HUES6 (cell line): Measurements from ENCODE around the gene TUBGCP6.

Experiments used
- H3K27ac ChIP-seq: 2 replicates; pipeline ENCODE4 v1.7.0; 2013; ENCODE audit warnings: low read depth, mild to moderate bottlenecking, low read length, inconsistent platforms
- H3K27me3 ChIP-seq: 2 replicates; pipeline ENCODE4 v1.6.1; 2013; ENCODE audit warnings: low read length; ENCODE audit not compliant: control insufficient read depth, insufficient read depth
- H3K36me3 ChIP-seq: 2 replicates; pipeline ENCODE4 v1.6.1; 2013; ENCODE audit warnings: low read length; ENCODE audit not compliant: control insufficient read depth, insufficient read depth
- H3K4me1 ChIP-seq: 2 replicates; pipeline ENCODE4 v1.6.1; 2013; ENCODE audit warnings: low read length; ENCODE audit not compliant: control insufficient read depth, insufficient read depth
- H3K4me3 ChIP-seq: 2 replicates; pipeline ENCODE4 v1.5.1; 2013; ENCODE audit warnings: low read depth, low read length
- H3K9ac ChIP-seq: one replicate; pipeline ENCODE4 v1.6.1; 2013; ENCODE audit warnings: mild to moderate bottlenecking, low read length
- H3K9me3 ChIP-seq: 2 replicates; pipeline ENCODE4 v1.6.1; 2013; ENCODE audit warnings: low read depth, low read length; ENCODE audit not compliant: control insufficient read depth, insufficient read depth

Gene TUBGCP6

GRCh38 chr22:50286275-50286674 is 41.5 kb upstream of the TUBGCP6 start:
- Histone ChIP-seq H3K4me1 (no peaks in the 10 kb centered on the region), H3K9ac (no peak overlapping the region), H3K27ac (no peak overlapping the region), H3K27me3 (no peaks in the 10 kb centered on the region), H3K36me3 (peaks cover 76% of the 10 kb centered on the region), H3K9me3 (no peaks in the 10 kb centered on the region), H3K4me3 (no peak overlapping the region)

GRCh38 chr22:50285568-50286229 is 40.9 kb upstream of the TUBGCP6 start:
- Histone ChIP-seq H3K27me3 (no peaks in the 10 kb centered on the region), H3K4me3 (no peak overlapping the region), H3K27ac (no peak overlapping the region), H3K9me3 (no peaks in the 10 kb centered on the region), H3K4me1 (no peaks in the 10 kb centered on the region), H3K9ac (no peak overlapping the region), H3K36me3 (peaks cover 78% of the 10 kb centered on the region)

- Histone ChIP-seq H3K4me1 (no peaks in the 10 kb centered on the region), H3K9ac (no peak overlapping the region), H3K36me3 (peaks cover 80% of the 10 kb centered on the region), H3K27me3 (no peaks in the 10 kb centered on the region), H3K4me3 (no peak overlapping the region), H3K27ac (no peak overlapping the region), H3K9me3 (no peaks in the 10 kb centered on the region)
These were observed 39.7 kb upstream of the TUBGCP6 start for GRCh38 chr22:50284479-50284878.

DNA sequence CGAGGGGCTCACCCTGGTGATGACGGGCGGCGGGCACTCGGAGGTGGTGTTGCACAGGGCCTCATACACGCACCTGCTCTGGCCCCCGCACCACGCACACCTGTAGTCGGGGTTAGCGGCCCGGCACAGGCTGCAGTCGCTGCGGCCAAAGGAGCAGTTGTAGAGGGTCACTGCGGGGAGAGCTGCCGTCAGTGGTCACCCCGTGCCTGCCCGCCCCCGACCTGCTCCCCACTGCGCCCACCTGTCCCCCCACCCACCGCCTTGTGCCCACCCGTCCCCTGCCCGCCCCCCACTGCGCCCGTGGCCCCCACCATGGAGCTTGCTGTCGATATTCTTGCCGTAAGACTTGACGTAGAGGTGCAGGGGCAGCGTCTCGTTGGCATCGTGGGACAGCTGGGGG is 39.0 kb upstream of the TUBGCP6 start:
- Histone ChIP-seq H3K9ac (no peak overlapping the region), H3K4me1 (no peaks in the 10 kb centered on the region), H3K27me3 (no peaks in the 10 kb centered on the region), H3K36me3 (peaks cover 80% of the 10 kb centered on the region), H3K27ac (no peak overlapping the region), H3K9me3 (no peaks in the 10 kb centered on the region), H3K4me3 (no peak overlapping the region)

- H3K27me3 ChIP-seq, result no peaks in the 10 kb centered on the region
- no peak overlapping the region for H3K4me3 ChIP-seq
- no peaks in the 10 kb centered on the region for H3K9me3 ChIP-seq
- no peak overlapping the region for H3K9ac ChIP-seq
- no peaks in the 10 kb centered on the region for H3K4me1 ChIP-seq
- H3K36me3 ChIP-seq, result peaks cover 83% of the 10 kb centered on the region
- H3K27ac ChIP-seq, result 0 out of 2 replicates have a peak overlapping the region, but pooled peaks have one; percentile 26
These were observed 37.7 kb upstream of the TUBGCP6 start for GRCh38 chr22:50282361-50283155.

GRCh38 chr22:50281957-50282356 is 37.1 kb upstream of the TUBGCP6 start:
- peaks cover 84% of the 10 kb centered on the region for H3K36me3 ChIP-seq
- H3K9ac ChIP-seq, result no peak overlapping the region

GRCh38 chr22:50281384-50281760 is 36.5 kb upstream of the TUBGCP6 start:
- Histone ChIP-seq H3K36me3 (peaks cover 84% of the 10 kb centered on the region), H3K27me3 (no peaks in the 10 kb centered on the region), H3K27ac (no peak overlapping the region), H3K9ac (no peak overlapping the region), H3K4me1 (no peaks in the 10 kb centered on the region), H3K9me3 (peaks cover 3% of the 10 kb centered on the region; the same call in 1 of the 2 replicates), H3K4me3 (no peak overlapping the region)

More at GRCh38 chr22:50281957-50282356, 37.1 kb upstream of the TUBGCP6 start:
- Histone ChIP-seq H3K4me1 (no peaks in the 10 kb centered on the region), H3K9me3 (no peaks in the 10 kb centered on the region), H3K27me3 (no peaks in the 10 kb centered on the region), H3K27ac (no peak overlapping the region), H3K4me3 (no peak overlapping the region)

DNA sequence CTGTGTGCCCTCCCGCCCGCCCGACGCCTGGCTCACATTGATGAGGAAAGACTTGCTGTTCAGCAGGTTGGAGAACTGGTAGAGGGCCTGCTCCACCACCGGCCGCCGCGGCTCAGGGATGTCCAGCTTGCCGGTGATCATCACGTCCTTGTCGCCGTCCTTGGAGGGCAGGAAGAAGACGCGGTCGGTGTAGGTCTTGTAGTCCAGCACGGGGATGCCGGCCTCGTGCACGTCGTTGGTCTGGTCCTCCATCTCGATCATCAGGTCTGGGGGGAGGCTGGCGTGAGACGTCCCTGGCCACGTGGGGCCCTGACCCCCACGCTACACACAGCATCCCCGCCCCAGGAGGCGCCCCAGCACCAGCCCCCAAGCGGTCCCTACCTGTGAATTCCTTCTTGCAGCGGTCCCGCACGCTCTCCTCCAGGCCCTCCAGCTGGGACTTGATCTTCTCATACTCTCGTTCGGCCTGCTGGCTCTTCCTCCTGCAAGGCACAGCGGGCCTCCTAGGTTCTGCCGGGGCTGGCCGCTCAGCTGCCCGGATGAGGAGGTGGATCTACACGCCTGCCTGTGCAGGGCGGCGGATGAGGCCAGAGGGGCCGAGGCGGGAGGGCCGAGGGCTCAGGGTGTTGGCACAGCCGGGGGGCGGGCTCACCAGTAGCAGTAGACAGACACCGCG is 36.0 kb upstream of the TUBGCP6 start:
- H3K4me3 ChIP-seq, result no peak overlapping the region
- H3K27me3 ChIP-seq, result no peaks in the 10 kb centered on the region
- no peak overlapping the region for H3K27ac ChIP-seq
- H3K9me3 ChIP-seq, result peaks cover 8% of the 10 kb centered on the region
- H3K4me1 ChIP-seq, result no peaks in the 10 kb centered on the region
- H3K36me3 ChIP-seq, result peaks cover 84% of the 10 kb centered on the region
- no peak overlapping the region for H3K9ac ChIP-seq

DNA sequence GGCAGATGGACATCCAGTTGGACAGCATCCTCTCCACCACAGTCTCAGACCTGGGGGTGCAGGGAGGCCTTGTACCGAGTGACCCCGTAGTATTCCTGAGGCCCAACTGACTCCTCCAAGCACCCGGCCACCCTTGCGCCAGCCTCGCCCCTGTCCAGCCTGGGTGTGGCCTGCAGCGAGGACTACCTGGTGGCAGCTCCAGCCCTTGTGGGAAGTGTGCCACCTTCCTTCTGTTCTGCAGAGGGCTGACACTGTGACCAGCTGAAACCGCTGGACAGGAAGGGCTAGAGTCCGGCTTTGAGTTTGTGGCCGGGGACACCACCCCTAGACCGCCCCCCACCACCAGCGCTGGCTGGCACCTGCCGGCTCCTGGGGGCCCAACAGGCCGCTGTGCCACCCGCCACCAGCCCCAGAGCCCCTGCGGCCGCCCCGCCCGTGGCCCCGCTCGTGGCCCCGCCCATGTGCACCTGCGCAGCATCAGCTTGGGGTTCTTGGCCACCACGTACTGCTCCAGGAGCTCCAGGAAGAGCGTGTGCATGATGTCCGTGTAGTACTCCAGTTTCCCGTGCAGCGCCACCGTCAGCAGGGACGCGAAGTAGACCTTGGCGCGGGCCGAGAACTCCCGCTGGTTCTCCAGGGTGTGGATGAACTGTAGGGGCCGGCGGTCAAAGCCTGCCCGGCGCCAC is 35.3 kb upstream of the TUBGCP6 start:
- Histone ChIP-seq H3K4me1 (no peaks in the 10 kb centered on the region), H3K36me3 (peaks cover 88% of the 10 kb centered on the region), H3K4me3 (no peak overlapping the region), H3K9me3 (peaks cover 9% of the 10 kb centered on the region), H3K27ac (no peak overlapping the region), H3K27me3 (no peaks in the 10 kb centered on the region), H3K9ac (no peak overlapping the region)

- Histone ChIP-seq H3K9ac (no peak overlapping the region), H3K27me3 (no peaks in the 10 kb centered on the region), H3K27ac (no peak overlapping the region), H3K4me3 (no peak overlapping the region), H3K9me3 (peaks cover 9% of the 10 kb centered on the region), H3K36me3 (peaks cover 88% of the 10 kb centered on the region), H3K4me1 (no peaks in the 10 kb centered on the region)
These were observed 34.3 kb upstream of the TUBGCP6 start for GRCh38 chr22:50278956-50279619.
